GM10847 (cell line): Measurements from ENCODE around the gene STXBP5.

Experiments
- POLR2A ChIP-seq: IDR thresholded peaks from 2 replicates; pipeline ENCODE4 v1.6.1; 2011; ENCODE audit not compliant: insufficient read length; ENCODE audit errors: extremely low read depth

The STXBP5 gene

DNA sequence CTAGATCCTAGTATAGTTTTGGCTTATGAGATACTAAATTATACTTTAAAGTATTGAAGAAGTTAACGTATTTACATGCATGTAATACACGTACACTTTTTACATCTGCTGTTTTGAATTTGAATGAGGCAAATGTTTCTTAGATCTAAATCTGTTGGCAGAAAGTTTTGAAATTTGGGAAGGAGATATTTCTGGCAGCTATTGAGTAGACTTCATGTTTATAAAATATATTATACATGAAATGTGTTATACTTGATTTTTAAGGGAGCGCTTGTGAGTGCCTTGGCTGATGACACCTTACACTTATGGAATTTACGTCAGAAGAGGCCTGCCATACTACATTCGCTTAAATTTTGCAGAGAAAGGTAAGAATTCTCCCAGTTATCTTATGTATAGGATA, 34.7 kb downstream of the STXBP5 start:
- no peak for TF ChIP-seq POLR2A

DNA sequence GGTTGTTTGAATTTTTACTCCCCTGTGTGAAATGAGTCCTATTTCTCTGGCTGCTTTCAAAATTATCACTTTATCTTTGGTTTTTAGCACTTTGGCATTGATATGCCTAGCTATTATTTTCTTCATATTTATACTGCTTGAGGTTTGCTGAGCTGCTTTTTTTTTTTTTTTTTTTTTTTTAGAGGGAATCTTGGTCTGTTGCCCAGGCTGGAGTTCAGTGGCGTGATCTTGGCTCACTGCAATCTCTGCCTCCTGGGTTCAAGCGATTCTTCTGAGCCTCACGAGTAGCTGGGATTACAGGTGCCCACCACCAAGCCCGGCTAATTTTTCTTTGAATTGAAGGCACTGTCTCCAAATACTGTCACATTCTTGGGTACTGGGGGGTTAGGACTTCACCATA, 40.6 kb downstream of the STXBP5 start:
- no peak for TF ChIP-seq POLR2A

DNA sequence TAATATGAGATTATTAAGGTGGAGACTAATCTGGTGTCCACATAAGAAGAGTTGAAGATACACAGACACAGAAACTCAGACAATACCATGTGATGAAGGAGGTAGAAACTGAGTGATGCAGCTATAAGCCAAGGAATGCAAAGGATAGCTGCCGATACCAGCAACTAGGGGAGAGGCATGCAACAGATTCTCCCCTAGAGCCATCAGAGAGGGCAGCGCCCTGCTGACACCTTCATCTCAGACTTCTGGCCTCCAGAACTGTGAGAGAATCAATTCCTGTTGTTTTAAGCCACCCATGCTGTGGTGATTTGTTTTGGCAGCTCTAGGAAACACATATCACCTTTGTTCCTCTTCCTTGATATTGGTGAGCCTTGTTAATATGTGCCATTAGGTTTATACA, 41.5 kb downstream of the STXBP5 start:
- no peak for TF ChIP-seq POLR2A

DNA sequence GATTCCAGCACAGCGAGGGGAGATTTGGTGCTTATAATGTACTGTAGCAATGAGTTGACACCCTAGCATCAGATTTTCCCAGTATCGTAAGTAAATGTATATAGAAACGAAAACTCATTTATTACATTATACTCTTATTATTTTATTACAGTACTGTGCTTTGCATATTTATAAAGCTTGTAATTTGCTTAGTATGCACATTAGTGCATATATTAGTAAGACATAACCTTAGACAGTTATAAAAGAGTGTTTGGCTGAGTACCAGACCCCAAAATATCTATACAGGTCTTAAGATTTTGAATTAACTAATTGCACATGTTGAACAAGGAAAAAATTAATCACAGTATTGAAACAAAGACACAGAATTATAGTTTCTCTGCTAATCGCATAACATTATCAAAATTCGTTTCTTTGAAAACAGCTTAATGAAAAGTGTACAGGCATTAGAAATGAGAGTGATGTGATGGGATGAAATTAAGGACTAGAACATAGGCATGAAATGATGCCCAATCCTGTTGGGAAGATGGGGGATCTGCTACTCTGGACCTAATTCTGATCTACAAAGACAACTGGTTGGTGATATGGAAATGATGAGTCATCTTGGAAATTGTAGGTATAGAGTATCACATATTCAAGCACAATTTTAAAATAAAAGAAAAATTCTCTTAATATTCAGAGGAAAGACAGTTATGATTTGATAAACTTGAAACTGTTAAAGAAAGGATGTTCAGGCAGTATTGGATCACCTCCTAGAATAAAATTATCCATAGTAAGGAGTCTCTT, 42.8 kb downstream of the STXBP5 start:
- no peak for TF ChIP-seq POLR2A

DNA sequence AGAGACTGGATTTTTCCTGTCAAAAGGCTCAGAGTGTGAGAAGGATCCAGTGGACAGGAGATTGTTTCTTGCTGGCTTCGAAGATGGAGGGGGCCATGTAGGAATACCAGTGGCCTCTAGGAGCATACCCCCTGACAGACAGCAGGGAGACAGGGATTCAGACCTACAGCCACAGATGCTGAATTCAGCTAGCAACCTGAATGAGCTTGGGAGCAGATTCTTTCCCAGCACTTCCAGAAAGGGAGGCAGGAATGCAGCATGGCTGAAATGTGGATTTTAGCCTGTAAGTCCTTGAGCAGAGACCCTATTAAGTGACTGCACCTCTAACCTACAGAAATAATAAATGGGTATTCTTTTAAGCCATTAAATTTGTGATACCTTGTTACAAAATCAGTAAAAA, 44.6 kb downstream of the STXBP5 start:
- TF ChIP-seq POLR2A, result no peak

DNA sequence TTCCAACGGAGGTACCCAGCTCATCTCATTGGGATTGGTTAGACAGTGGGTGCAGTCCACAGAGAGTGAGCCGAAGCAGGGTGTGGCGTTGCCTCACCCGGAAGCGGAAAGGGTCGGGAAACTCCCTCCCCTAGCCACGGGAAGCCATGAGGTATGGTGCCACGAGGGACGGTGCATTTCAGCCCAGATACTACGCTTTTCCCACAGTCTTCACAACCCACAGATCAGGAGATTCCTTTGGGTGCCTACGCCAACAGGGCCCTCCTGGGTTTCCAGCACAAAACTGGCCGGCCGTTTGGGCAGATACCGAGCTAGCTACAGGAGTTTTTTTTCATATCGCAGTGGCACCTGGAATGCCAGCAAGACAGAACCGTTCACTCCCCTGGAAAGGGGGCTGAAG, 46.9 kb downstream of the STXBP5 start:
- no peak for TF ChIP-seq POLR2A

DNA sequence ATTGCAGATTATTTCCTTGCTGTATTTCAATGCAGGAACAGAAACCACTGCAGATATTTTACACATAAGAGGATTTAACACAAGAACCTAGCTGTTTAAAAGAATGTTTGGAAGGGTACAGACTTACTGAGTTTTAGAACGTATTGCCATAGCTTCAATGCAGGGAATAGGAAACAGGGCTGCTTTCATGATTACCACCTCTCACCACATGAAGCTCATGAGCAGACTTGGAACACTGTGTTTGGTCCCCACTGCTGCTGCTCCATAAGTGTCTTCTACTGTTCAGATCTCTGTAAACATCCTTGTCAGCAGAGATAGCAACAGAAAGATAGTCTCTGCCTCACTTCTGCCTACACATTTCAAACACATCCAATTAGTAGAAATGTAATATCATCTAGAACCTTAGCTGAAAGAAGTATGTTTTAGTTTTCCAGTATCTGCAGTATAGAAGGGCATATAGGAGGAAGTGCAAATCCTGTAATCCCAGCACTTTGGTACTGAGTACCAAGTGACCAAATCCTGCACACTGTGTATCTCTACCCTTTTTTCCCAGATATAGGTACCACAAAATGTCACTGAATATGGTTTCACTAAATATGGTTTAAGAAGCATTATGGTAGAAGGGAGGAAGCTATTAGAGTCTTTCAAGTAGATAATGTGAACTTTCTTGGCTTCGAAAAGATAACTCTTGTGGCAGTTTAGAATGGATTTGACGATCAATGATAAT, 51.9 kb downstream of the STXBP5 start:
- no peak for TF ChIP-seq POLR2A

DNA sequence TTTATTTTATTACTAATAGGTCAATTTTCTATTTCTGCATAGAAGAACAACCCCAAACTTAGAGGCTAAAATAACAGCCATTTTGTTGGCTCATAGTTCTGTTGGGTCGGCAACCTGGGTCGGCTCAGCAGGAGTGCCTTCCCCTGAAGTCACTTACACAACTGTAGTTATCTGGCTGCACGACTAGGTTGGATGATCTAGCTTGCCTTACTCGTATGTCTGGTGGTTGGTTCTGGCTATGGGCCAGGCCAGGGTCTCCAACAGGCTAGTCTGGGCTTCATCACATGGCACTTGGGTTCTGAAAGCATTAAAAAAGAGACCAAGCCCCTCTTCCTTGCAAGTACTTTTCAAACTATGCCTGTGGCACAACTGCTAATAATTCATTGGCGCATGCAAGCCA, 53.5 kb downstream of the STXBP5 start:
- no peak for TF ChIP-seq POLR2A

DNA sequence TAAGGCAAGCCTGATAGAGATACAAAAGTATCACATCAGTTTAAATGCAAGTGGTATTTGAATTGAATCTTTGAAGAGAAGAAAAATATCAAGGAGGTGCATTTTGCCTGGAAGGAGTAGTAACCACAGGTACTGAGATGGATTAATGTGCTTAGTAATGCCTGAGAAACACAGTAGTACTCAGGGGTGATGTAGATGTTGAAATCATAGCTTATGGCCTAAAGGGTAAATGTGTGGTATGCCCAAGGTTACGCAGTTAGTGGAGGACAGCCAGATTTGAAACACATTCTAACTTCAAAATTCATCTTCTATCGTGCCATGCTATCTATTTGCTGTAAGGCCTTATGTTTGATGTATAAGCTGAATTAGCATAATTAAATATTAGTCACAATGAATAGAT, 55.9 kb downstream of the STXBP5 start:
- TF ChIP-seq POLR2A, result no peak

DNA sequence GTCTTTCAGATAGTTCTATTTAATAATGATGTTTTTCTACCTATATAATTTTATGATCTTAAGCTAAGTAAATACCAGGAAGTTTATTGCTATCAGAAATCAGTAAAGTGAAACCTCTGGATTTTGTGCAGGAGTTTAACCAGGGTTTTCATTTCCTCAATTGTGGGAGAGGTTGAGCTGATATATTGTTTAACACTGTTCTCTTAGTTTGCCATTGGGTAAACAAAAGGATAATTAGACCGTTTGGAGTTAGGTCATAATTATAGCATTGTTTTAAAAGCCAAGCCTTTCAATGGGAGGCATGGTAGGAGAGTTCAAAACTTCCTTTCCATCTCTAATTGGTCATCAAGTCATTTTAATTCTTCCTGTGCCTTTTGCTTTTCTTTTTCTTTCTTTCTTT, 58.7 kb downstream of the STXBP5 start:
- no peak for TF ChIP-seq POLR2A

DNA sequence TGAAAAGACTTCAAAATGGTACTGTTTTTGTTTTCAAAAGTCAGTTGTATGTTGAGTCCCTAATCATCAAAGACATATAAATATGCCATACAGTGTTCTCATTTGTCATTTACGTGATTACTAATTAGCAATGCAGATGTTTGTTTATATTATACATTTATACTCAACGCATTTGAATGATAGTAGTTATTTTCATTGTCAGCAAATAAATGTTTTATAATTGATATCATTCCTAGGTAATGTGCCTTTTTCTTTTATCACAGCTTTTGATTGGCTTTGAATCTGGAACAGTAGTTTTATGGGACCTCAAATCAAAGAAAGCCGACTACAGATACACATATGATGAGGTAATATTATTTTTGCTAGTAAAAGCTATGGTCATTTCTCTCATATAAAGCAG, 62.6 kb downstream of the STXBP5 start:
- no peak for TF ChIP-seq POLR2A

DNA sequence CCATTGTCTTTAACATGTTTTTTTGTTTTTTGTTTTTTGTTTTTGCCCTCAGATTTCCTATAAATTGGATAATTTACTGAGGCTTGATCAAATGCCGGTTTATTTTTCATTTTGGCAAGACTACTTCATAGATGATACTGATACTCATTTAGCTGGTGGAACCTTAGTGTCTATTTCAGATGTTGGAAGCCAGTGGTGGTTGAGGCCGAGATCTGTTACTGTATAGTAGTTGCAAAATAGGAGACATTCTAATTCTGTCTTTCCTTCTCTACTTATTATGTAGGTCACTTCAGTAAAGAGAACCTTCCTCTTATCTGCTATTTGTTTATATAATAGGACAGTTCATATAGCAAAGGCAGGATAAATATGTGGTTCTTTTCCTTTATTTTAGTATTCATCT, 63.4 kb downstream of the STXBP5 start:
- TF ChIP-seq POLR2A, result no peak

DNA sequence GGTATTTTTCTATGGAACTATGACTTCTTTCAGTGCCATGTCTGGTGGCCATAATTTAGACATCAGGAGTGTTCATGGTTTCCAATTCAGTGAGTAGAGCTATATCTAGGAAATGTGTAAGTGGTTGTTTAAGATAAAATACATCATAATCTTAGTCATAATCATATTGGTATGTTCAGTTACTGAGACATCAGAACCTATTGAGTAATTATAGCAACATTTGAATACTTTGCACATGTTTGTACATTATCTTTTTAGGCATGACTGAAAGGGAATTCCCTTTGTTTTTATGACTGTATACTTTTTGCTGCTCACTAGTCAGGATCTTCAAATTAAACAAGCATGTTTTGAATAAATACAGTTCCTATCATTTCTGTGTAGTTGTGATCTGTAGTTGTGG, 64.0 kb downstream of the STXBP5 start:
- TF ChIP-seq POLR2A, result no peak

DNA sequence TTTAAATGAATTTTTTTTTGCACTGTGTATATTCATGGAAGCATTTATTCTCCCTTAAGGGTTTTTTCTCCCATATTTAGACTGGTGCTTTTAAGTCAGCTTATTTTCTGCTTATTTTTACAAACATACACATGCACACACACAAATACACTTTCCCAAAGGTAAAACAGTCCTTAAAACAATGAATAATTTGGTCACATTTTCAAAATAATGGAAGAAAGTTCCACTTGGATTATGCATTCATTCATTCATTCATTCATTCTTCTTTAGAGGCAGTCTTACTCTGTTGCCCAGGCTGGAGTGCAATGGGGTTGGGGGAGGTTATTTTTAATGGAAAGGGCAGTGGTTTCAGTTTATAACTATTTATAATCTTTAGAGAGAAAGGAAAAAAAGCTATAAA, 69.8 kb downstream of the STXBP5 start:
- TF ChIP-seq POLR2A, result no peak

DNA sequence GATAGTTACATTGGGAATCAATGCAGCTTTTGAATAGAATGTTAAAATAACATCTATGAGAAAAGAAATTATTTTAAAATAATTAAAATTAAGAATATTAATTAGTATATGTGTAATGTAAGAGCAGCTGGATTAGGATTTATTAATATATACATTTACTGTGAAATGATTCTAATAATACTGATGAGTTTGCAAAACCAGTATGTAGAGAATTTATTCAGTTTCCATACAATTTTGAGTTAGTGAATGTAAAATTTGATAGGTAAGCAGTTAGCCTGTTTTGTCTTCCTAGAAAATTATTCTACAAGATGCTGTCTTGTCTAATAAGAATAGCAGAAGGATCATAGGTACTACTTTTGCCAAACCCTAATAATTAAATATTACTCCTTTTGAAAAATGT, 70.6 kb downstream of the STXBP5 start:
- no peak for TF ChIP-seq POLR2A

DNA sequence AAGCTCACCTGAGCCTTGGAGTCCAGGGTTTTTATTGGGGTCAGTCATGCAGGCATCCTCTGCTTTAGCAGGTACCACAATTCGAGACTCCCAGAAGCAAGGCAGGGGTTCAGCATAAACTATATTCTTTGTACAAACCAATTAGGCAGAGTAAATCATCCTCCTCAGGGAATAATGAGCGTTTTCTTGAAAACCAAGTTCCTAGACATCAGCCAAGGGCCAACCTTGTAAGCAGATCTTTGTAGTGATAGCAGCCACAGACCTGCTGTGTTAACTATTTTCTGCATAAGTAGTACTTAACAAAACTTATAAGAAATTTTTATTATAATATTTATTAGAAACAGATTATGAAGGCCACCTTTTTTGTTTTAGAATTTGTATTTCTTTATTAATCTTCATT, 74.7 kb downstream of the STXBP5 start:
- TF ChIP-seq POLR2A, result no peak

DNA sequence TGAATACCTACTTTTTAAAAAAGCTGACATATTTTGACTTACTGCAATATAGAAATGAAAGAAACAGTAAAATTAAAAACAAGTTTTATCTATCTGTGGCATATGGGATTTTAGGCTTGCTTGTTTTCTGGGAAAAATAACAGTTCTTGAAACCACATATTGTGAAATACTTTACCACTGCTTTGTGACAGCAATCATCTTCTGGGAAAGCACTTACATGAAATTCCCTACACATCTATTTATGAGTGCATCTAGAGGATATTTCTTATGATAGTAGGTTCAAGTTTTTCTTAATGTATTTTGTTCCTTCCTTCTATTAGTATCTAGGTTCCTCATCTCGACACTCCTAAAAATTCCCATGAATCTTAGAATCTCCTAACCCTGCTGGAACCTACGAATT, 75.2 kb downstream of the STXBP5 start:
- no peak for TF ChIP-seq POLR2A
